ENCODE results near the gene ADAM23. TPM values are rescaled to one million over a fixed set of nuclear protein-coding genes. Genes with fewer than 3 reads are reported as not detected.

Gene ADAM23
- total RNA-seq, 1 donor from 2014 or later, result 1.1 TPM

GRCh38 chr2:206561962-206562361, 118.6 kb downstream of the ADAM23 start:
- DNase-seq (ENCODE audit: low spot score), result no peak

- DNase-seq (ENCODE audit: low spot score), result no peak
These were observed 119.0 kb downstream of the ADAM23 start for GRCh38 chr2:206562375-206562774.

GRCh38 chr2:206563374-206563773, 120.0 kb downstream of the ADAM23 start:
- DNase-seq (ENCODE audit: low spot score), result no peak

GRCh38 chr2:206565666-206566065, 122.3 kb downstream of the ADAM23 start:
- no peak for DNase-seq (ENCODE audit: low spot score)

GRCh38 chr2:206569470-206569869, 126.1 kb downstream of the ADAM23 start:
- DNase-seq (ENCODE audit: low spot score), result no peak

- no peak for DNase-seq (ENCODE audit: low spot score)
These were observed 126.9 kb downstream of the ADAM23 start for GRCh38 chr2:206570199-206570598.

GRCh38 chr2:206572725-206573124, 129.4 kb downstream of the ADAM23 start:
- no peak for DNase-seq (ENCODE audit: low spot score)

GRCh38 chr2:206573793-206574192, 130.5 kb downstream of the ADAM23 start:
- DNase-seq (ENCODE audit: low spot score), result no peak

GRCh38 chr2:206584323-206585116, 141.2 kb downstream of the ADAM23 start:
- no peak for DNase-seq (ENCODE audit: low spot score)

GRCh38 chr2:206585335-206585734, 142.0 kb downstream of the ADAM23 start:
- no peak for DNase-seq (ENCODE audit: low spot score)

GRCh38 chr2:206586609-206587008, 143.3 kb downstream of the ADAM23 start:
- no peak for DNase-seq (ENCODE audit: low spot score)

GRCh38 chr2:206597717-206598218, 154.4 kb downstream of the ADAM23 start:
- DNase-seq (ENCODE audit: low spot score), result no peak

- DNase-seq (ENCODE audit: low spot score), result no peak
These were observed 159.9 kb downstream of the ADAM23 start for GRCh38 chr2:206603243-206603642.

- DNase-seq (ENCODE audit: low spot score), result no peak
These were observed 167.1 kb downstream of the ADAM23 start for GRCh38 chr2:206610451-206610850.

GRCh38 chr2:206611191-206611590, 167.9 kb downstream of the ADAM23 start:
- DNase-seq (ENCODE audit: low spot score), result no peak

GRCh38 chr2:206611736-206612135, 168.4 kb downstream of the ADAM23 start:
- DNase-seq (ENCODE audit: low spot score), result no peak

GRCh38 chr2:206614811-206615210, 171.5 kb downstream of the ADAM23 start:
- DNase-seq (ENCODE audit: low spot score), result no peak

- DNase-seq (ENCODE audit: low spot score), result no peak
These were observed 172.2 kb downstream of the ADAM23 start for GRCh38 chr2:206615417-206616089.

GRCh38 chr2:206616151-206616550, 172.8 kb downstream of the ADAM23 start:
- no peak for DNase-seq (ENCODE audit: low spot score)

- no peak for DNase-seq (ENCODE audit: low spot score)
These were observed 175.7 kb downstream of the ADAM23 start for GRCh38 chr2:206619011-206619410.

- no peak for DNase-seq (ENCODE audit: low spot score)
These were observed 182.8 kb downstream of the ADAM23 start for GRCh38 chr2:206626108-206626507.

- no peak for DNase-seq (ENCODE audit: low spot score)
These were observed 184.3 kb downstream of the ADAM23 start for GRCh38 chr2:206627632-206628031.

GRCh38 chr2:206631340-206631739, 188.0 kb downstream of the ADAM23 start:
- DNase-seq (ENCODE audit: low spot score), result no peak
